SW 1271 (cell line): Measurements from ENCODE around the gene RUNX2.
A peak's percentile ranks its signal among the peaks of the same experiment; 100 is the strongest.
"Not testable (repeated sequence)": the region's sequence is repeated elsewhere in the genome, so short reads cannot be mapped to it uniquely, and the experiment has no call there.

Experiments used
- DNase-seq, 2 experiments: peaks; one replicate each; lab custom pipeline; 2025; lab: John Stamatoyannopoulos, UW

The RUNX2 gene

GRCh38 chr6:45457141-45457540 is 129.0 kb downstream of the RUNX2 start:
- no peak for DNase-seq

GRCh38 chr6:45458672-45459071 is 130.5 kb downstream of the RUNX2 start:
- no peak for DNase-seq

- no peak for DNase-seq
Measured at GRCh38 chr6:45460166-45460565, 132.0 kb downstream of the RUNX2 start.

GRCh38 chr6:45461486-45461885 is 133.4 kb downstream of the RUNX2 start:
- no peak for DNase-seq

GRCh38 chr6:45462190-45463134 is 134.3 kb downstream of the RUNX2 start:
- DNase-seq, result no peak

- no peak for DNase-seq
Measured at GRCh38 chr6:45464685-45465084, 136.6 kb downstream of the RUNX2 start.

- DNase-seq, result no peak
Measured at GRCh38 chr6:45466686-45467085, 138.6 kb downstream of the RUNX2 start.

GRCh38 chr6:45467417-45467816 is 139.3 kb downstream of the RUNX2 start:
- not testable (repeated sequence) for DNase-seq

- no peak for DNase-seq
Measured at GRCh38 chr6:45467853-45468252, 139.7 kb downstream of the RUNX2 start.

GRCh38 chr6:45469663-45470062 is 141.5 kb downstream of the RUNX2 start:
- DNase-seq, result no peak

GRCh38 chr6:45470131-45470738 is 142.1 kb downstream of the RUNX2 start:
- DNase-seq, result no peak

GRCh38 chr6:45472382-45472781 is 144.3 kb downstream of the RUNX2 start:
- no peak for DNase-seq

- DNase-seq, result no peak
Measured at GRCh38 chr6:45473121-45473993, 145.2 kb downstream of the RUNX2 start.

- no peak for DNase-seq
Measured at GRCh38 chr6:45474376-45474775, 146.2 kb downstream of the RUNX2 start.

- no peak for DNase-seq
Measured at GRCh38 chr6:45476341-45476740, 148.2 kb downstream of the RUNX2 start.

- DNase-seq, result no peak
Measured at GRCh38 chr6:45477278-45477677, 149.1 kb downstream of the RUNX2 start.

GRCh38 chr6:45477790-45478189 is 149.7 kb downstream of the RUNX2 start:
- no peak for DNase-seq

- DNase-seq, result peak in 1 of 2 experiments; percentile 75
Measured at GRCh38 chr6:45478240-45478639, 150.1 kb downstream of the RUNX2 start.

- no peak for DNase-seq
Measured at GRCh38 chr6:45479834-45480751, 152.0 kb downstream of the RUNX2 start.

- no peak for DNase-seq
Measured at GRCh38 chr6:45480752-45481415, 152.8 kb downstream of the RUNX2 start.

GRCh38 chr6:45483021-45483420 is 154.9 kb downstream of the RUNX2 start:
- no peak for DNase-seq
